Heart left ventricle (tissue), 13 donors: ENCODE results near the gene SPATA12.

Experiments
- POLR2A ChIP-seq, 2 donors: fragments of 450-650 bp; IDR thresholded peaks; one replicate each; pipeline ENCODE4 v1.6.1; 2017; ENCODE audit warnings: antibody characterized with exemption in 2 of 2, mild to moderate bottlenecking in 2 of 2, moderate library complexity in 2 of 2
- TF ChIP-seq, protein P1 (sequence below), 12 donors: fragments of 200-600 bp; sonication (generic) in 4 of 12; IDR thresholded peaks; one replicate each; pipeline versions ENCODE4 v1.5.0 to v1.8.0; 2018 to 2022; ENCODE audit warnings: antibody characterized with exemption in 12 of 12, mild to moderate bottlenecking in 5 of 12
- donor health status: ischemic (EF 13 %, LVEDD 7.1; RV severe dilation, severe dysfunction).
- donor health status: DM: no; HTN: yes; CAD: no.
- donor health status: DM: no; HTN: no; CAD: no.
- donor health status: ischemic (EF 25% LVEDD 6.9; RV normal size, moderate dysfunction).
- donor health status: ischemic (EF 25% LVEDD 5.7; RV mildly dilated, moderate dysfunction).
- donor health status: ischemic (EF 35%, LVEDD 5.7; RV mildly dilated, moderate dysfunction).
- donor health status: nonischemic (EF 11% LVEDD 7.7; RV severe dilation, severe dysfunction).
- donor health status: DM: yes; HTN: yes; CAD: no.
- donor health status: PGD.
- donor health status: ischemic (EF 29% LVEDD 5.4; RV normal size, mild dysfunction).
- donor health status: nonischemic (EF 23%, LVEDD 6.1; RV moderate dilation, normal function).

- TF ChIP-seq, protein P1, sequence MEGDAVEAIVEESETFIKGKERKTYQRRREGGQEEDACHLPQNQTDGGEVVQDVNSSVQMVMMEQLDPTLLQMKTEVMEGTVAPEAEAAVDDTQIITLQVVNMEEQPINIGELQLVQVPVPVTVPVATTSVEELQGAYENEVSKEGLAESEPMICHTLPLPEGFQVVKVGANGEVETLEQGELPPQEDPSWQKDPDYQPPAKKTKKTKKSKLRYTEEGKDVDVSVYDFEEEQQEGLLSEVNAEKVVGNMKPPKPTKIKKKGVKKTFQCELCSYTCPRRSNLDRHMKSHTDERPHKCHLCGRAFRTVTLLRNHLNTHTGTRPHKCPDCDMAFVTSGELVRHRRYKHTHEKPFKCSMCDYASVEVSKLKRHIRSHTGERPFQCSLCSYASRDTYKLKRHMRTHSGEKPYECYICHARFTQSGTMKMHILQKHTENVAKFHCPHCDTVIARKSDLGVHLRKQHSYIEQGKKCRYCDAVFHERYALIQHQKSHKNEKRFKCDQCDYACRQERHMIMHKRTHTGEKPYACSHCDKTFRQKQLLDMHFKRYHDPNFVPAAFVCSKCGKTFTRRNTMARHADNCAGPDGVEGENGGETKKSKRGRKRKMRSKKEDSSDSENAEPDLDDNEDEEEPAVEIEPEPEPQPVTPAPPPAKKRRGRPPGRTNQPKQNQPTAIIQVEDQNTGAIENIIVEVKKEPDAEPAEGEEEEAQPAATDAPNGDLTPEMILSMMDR (IDR thresholded peaks at IDR 0.05) = no peak
- TF ChIP-seq POLR2A (IDR thresholded peaks at IDR 0.05) = no peak
Measured at GRCh38 chr3:57105585-57105984, 45.1 kb downstream of the SPATA12 start.
